Type B pancreatic cell (in vitro differentiated cells): ENCODE data around the gene NOTO. TPM values are rescaled to one million over a fixed set of nuclear protein-coding genes. Genes with fewer than 3 reads are reported as not detected.

Experiments used
- DNase-seq: peaks from one replicate; pipeline ENCODE4 v3.0.0; 2021; ENCODE audit warnings: mixed read lengths; ENCODE audit not compliant: unreplicated experiment; ENCODE audit errors: extremely low spot score
- H3K27ac Mint-ChIP-seq: 2 replicates; pipeline ENCODE4 v1.8.0; 2021; ENCODE audit warnings: mild to moderate bottlenecking, mixed read lengths
- H3K27me3 Mint-ChIP-seq: 2 replicates; pipeline ENCODE4 v1.8.0; 2021; ENCODE audit warnings: mixed read lengths
- H3K36me3 Mint-ChIP-seq: 2 replicates; pipeline ENCODE4 v1.8.0; 2021; ENCODE audit warnings: mixed read lengths
- H3K4me1 Mint-ChIP-seq: one replicate; pipeline ENCODE4 v1.8.0; 2021; ENCODE audit warnings: mixed read lengths; ENCODE audit not compliant: unreplicated experiment
- H3K4me3 Mint-ChIP-seq: 2 replicates; pipeline ENCODE4 v1.8.0; 2021; ENCODE audit warnings: mild to moderate bottlenecking, mixed read lengths
- H3K9me3 Mint-ChIP-seq: 2 replicates; pipeline ENCODE4 v1.8.0; 2021; ENCODE audit warnings: mixed read lengths
- total RNA-seq: library from RNA; stranded (reverse); gene quantifications from 2 replicates; pipeline ENCODE4 v1.2.1, GENCODE V29; 2021; ENCODE audit warnings: low replicate concordance
- TF ChIP-seq, protein P1 (sequence below): fragments of 200-600 bp; sonication (generic); conservative IDR thresholded peaks from 2 replicates; pipeline ENCODE4 v1.5.0; 2021; ENCODE audit warnings: antibody characterized with exemption, mild to moderate bottlenecking

NOTO gene
- total RNA-seq, 1 donor from 2014 or later = not detected

DNA sequence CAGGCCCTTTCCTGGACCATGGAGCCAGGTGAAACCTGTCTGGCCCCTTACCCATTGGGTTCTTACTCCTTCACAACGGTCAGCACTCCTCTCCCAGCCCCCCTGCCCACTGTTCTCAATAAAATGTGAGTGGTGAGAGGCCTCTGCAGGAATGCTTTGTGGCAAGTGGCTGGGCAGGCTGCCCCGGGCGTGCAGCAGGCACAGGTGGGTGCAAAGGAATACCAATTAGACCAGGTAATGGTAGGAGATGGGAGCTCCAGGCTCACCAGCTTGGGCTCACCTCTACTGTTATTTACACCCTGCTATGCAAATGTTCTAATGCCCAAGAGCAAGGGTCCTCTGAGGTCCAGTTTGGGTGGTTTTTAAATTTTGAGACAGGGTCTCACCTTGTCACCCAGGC lies 24.7 kb downstream of the NOTO start:
- Mint-ChIP-seq H3K27me3 (no peaks in the 10 kb centered on the region), H3K4me1 (no peaks in the 10 kb centered on the region), H3K4me3 (no peak overlapping the region), H3K27ac (no peak overlapping the region), H3K36me3 (no peaks in the 10 kb centered on the region), H3K9me3 (no peaks in the 10 kb centered on the region)
- DNase-seq = no peak
- TF ChIP-seq, protein P1, sequence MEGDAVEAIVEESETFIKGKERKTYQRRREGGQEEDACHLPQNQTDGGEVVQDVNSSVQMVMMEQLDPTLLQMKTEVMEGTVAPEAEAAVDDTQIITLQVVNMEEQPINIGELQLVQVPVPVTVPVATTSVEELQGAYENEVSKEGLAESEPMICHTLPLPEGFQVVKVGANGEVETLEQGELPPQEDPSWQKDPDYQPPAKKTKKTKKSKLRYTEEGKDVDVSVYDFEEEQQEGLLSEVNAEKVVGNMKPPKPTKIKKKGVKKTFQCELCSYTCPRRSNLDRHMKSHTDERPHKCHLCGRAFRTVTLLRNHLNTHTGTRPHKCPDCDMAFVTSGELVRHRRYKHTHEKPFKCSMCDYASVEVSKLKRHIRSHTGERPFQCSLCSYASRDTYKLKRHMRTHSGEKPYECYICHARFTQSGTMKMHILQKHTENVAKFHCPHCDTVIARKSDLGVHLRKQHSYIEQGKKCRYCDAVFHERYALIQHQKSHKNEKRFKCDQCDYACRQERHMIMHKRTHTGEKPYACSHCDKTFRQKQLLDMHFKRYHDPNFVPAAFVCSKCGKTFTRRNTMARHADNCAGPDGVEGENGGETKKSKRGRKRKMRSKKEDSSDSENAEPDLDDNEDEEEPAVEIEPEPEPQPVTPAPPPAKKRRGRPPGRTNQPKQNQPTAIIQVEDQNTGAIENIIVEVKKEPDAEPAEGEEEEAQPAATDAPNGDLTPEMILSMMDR = no peak

DNA sequence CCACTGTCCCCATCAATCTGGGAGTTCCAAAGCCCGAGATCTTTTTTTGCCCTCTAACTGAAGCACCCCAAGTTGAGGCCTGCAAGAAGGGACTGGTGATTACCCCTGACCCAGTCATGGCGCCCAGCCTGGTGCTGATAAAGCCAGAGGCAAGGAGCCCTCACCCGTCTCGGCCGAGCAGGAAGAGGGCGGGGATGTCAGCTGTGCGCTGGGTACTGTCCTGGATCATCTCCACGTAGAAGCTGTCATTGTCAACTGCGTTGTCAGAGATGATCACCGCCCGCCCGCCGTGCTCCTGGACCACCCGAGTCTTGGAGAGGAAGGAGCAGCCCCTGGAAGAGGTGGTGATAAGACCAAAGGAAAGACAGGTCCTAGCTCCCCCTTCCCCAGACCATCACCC lies 26.3 kb downstream of the NOTO start:
- H3K27ac Mint-ChIP-seq = no peak overlapping the region
- no peaks in the 10 kb centered on the region for H3K36me3 Mint-ChIP-seq
- no peaks in the 10 kb centered on the region for H3K27me3 Mint-ChIP-seq
- H3K9me3 Mint-ChIP-seq = no peaks in the 10 kb centered on the region
- DNase-seq = no peak
- H3K4me1 Mint-ChIP-seq = peaks cover 4% of the 10 kb centered on the region
- TF ChIP-seq, protein P1 = no peak
- no peak overlapping the region for H3K4me3 Mint-ChIP-seq

DNA sequence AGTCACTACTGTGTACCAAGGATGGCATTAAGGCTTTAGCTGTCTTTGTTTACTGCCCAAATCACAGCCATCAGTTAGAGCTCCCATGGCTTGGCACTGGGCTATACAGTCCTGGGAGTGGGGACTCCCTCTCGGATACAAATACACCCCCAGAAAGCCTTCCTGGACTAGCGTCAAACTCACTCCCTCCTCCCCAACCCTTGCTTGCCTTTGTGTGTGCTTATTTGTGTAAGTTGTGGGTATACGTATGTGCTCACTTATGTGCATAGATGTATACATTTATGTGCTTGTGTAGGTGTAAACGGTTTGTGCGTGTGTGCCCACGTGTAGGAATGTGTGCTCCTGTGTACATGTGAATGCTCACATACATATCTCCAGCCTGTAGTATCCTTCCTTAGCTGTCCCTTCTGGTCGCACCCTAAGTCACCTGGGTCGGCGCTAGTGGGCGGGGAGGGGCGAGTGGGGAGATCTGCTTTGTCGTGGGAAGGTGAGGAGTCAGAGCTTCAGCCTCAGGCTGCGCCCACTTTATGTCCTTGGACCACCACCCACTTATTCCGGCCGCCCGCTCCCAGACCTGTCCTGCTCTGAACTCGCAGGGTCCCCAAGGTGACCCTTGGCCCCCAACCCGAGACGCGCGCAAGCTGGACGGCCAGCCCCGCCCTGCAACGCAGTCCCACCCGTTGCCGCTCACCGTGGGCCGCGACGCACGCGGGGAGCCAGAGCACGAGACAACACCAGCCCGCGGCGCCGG lies 30.2 kb downstream of the NOTO start:
- no peak for DNase-seq
- no peaks in the 10 kb centered on the region for H3K9me3 Mint-ChIP-seq
- no peaks in the 10 kb centered on the region for H3K27me3 Mint-ChIP-seq
- H3K4me1 Mint-ChIP-seq = peaks cover 20% of the 10 kb centered on the region
- no peaks in the 10 kb centered on the region for H3K36me3 Mint-ChIP-seq
- TF ChIP-seq, protein P1 = no peak
- peak overlapping the region; percentile 99 for H3K4me3 Mint-ChIP-seq
- peak overlapping the region; percentile 39 for H3K27ac Mint-ChIP-seq

DNA sequence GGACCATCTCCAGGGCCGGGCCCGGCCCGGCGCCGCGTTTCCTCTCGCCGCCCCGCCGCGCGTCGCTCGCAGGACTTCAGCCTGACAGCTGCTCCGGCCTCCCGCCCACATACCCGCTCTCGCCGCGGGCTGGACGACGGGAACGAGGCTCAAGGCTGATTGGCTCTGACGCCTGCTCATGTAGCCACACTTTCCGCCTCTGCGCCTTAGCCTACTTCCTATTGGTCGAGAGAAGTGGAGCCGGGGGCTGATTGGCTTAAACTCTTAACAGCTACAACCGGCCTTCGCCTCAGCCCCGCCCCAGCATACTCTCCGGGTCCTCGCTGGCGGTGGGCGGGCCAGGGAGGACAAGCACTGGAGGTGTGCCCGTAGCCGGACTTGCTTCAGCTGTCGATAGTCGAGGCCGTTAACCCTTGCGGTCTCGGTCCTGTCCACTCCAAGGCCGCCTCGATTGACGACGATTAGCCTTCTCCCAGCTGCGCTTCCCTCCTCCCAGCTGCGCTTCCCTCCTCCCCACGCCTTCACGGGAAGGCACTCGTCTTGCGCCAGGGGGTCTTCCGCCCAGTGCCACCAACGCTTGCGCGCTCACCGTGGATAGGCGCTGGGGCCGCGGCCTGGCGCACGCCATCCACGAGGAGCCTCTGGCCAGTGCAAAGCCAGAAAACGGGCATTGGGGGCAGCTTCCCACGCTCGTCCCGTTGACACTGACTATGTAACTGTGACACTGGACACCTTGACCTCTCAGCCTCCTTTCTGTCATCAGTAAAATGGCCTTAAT lies 31.0 kb downstream of the NOTO start, which contains the start of gene PRADC1:
TSS of gene PRADC1 (minus strand) at position 86 of the 778 bp plus-strand sequence. CDS start at position 7, 79 bp downstream.
- DNase-seq = peak; percentile 98
- H3K27ac Mint-ChIP-seq = peak within 1 kb of the TSS; percentile 94
- no peaks in the 10 kb centered on the region for H3K27me3 Mint-ChIP-seq
- peaks cover 23% of the 10 kb centered on the region for H3K4me1 Mint-ChIP-seq
- peak within 1 kb of the TSS; percentile 99 for H3K4me3 Mint-ChIP-seq
- TF ChIP-seq, protein P1 = no peak
- H3K9me3 Mint-ChIP-seq = no peaks in the 10 kb centered on the region
- no peaks in the 10 kb centered on the region for H3K36me3 Mint-ChIP-seq

DNA sequence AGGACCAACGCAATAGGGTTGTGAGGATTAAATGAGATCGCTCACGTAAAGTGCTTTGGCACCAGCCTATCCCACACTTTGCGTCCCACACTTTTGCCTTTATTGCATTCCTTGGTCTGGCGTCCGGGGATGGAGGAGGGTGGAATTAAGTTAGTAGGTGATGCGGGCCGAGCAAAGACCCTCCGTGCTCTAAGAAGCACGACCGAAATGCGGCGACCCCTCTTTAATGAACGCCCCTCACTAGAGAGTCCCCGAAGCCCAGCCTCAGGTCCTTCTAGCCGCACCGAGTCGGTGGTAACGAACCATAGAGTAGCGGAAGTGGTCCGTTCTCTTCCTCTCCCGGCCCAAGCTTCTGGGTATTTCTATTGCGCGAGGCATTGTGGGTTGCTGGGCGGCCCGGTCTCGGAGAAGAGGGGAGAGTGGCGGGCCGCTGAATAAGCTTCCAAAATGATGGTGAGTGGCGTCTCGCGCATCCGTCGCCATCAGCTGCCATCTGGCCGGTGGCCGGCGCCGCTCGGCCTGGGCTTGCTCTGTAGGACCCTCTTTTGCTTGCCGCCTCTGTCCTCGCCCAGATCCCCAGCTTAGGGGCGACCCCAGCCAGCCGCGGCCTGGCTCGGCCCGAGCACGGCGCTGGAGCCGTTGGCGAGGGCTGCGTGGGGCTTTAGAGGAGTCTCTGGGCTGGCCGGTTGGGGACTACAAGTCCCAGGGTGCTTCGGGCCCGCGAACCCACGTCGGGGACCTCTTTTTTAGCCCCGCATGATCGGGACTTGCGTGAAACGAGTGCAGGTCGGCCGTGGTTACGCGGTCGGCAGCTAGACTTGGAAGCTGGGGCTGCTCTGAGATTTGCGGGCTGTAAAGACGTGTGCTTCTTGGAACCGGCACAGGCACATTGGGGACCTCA lies 31.8 kb downstream of the NOTO start, which contains the start of gene CCT7:
TSS of gene CCT7 (plus strand) at position 377 of the 901 bp plus-strand sequence. CDS start at position 448, 71 bp downstream.
- Mint-ChIP-seq H3K27ac (peak within 1 kb of the TSS; percentile 94), H3K4me3 (peak within 1 kb of the TSS; percentile 99), H3K4me1 (peaks cover 27% of the 10 kb centered on the region), H3K27me3 (no peaks in the 10 kb centered on the region), H3K36me3 (no peaks in the 10 kb centered on the region), H3K9me3 (no peaks in the 10 kb centered on the region)
- TF ChIP-seq, protein P1 = no peak
- peak; percentile 83 for DNase-seq
